GM12878 (cell line): ENCODE data around the gene AMPD3.

Source experiments
- ASH2L ChIP-seq: fragments of 300-600, 200-600 bp; sonication (generic); IDR thresholded peaks from 2 replicates; pipeline ENCODE4 v1.6.1; 2017; ENCODE audit warnings: low read depth, mild to moderate bottlenecking, borderline replicate concordance
- CBX5 ChIP-seq: sonication (generic); IDR thresholded peaks from 2 replicates; pipeline ENCODE4 v1.6.1; 2016; ENCODE audit warnings: low read depth, moderate library complexity, mild to moderate bottlenecking, inconsistent platforms
- CEBPB ChIP-seq, 2 experiments: fragments of 150-350 bp in 1 of 2; IDR thresholded peaks; 2 replicates each; pipeline ENCODE4 v1.6.1; 2012 to 2014; ENCODE audit warnings: low read depth in 2 of 2, low read length in 2 of 2, borderline replicate concordance in 1 of 2, inconsistent platforms in 1 of 2
- FOS ChIP-seq: IDR thresholded peaks from 3 replicates; pipeline ENCODE4 v1.6.1; 2011; ENCODE audit warnings: borderline replicate concordance; ENCODE audit not compliant: insufficient read length; ENCODE audit errors: extremely low read depth
- NFYA ChIP-seq: IDR thresholded peaks from 2 replicates; pipeline ENCODE4 v1.6.1; 2011; ENCODE audit warnings: low read depth, mild to moderate bottlenecking, low read length, improper control_type of control experiment, borderline replicate concordance
- POLR2A ChIP-seq: IDR thresholded peaks from 2 replicates; pipeline ENCODE4 v1.6.1; 2011; ENCODE audit warnings: low read depth, mild to moderate bottlenecking, low read length
- POLR2AphosphoS5 ChIP-seq: IDR thresholded peaks from 2 replicates; pipeline ENCODE4 v1.6.1; 2011; ENCODE audit warnings: mild to moderate bottlenecking, low read length, inconsistent platforms
- SMC3 ChIP-seq: IDR thresholded peaks from 2 replicates; pipeline ENCODE4 v1.6.1; 2011; ENCODE audit warnings: low read length, improper control_type of control experiment, borderline replicate concordance
- TBL1XR1 ChIP-seq: IDR thresholded peaks from 2 replicates; pipeline ENCODE4 v1.6.1; 2012; ENCODE audit warnings: low read depth, low read length, improper control_type of control experiment
- ZNF274 ChIP-seq: IDR thresholded peaks from one replicate; pipeline ENCODE4 v1.8.0; 2011; ENCODE audit not compliant: insufficient read length, insufficient read depth
- TF ChIP-seq, protein P1 (sequence below), 3 experiments: IDR thresholded peaks in 2 of 3; conservative IDR thresholded peaks in 1 of 3; 2 replicates each; pipeline ENCODE4 v1.5.1; 2011; ENCODE audit warnings: low read depth in 3 of 3, low read length in 3 of 3, mild to moderate bottlenecking in 3 of 3, control low read depth in 2 of 3, moderate library complexity in 2 of 3, inconsistent platforms in 1 of 3, mixed read lengths in 1 of 3; ENCODE audit not compliant: control insufficient read depth in 2 of 3, insufficient read depth in 1 of 3; ENCODE audit errors: extremely low read depth in 1 of 3
- TF ChIP-seq, protein P2 (sequence below): fragments of 450-650 bp; formaldehyde crosslinking; IDR thresholded peaks from 2 replicates; pipeline ENCODE4 v1.4.0; 2020; ENCODE audit warnings: mild to moderate bottlenecking, moderate library complexity
- TF ChIP-seq, protein P3 (sequence below): fragments of 450-650 bp; IDR thresholded peaks from 2 replicates; pipeline ENCODE4 v1.6.1; 2017; ENCODE audit warnings: mild to moderate bottlenecking

DNA sequence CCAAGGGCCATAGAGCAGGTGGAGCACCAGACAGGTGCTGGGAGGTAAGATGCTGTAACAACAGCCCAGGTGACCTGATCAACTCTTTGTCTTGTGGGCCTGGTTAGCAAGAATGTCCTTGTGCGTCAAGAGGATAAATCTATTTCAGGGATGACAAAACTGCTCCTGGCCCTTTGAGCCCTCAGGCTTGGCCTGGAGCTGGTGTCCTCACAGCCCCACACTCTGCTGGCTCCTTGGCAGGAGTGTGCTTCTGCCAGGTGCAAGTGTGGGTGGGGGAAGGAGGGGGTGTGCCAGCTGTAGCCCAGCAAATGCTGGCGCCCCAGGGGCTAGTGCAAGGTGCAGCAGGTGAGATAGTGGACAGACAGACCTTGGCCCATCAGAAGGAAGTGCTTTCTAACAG is 19.5 kb downstream of the AMPD3 start:
- TF ChIP-seq, protein P1, sequence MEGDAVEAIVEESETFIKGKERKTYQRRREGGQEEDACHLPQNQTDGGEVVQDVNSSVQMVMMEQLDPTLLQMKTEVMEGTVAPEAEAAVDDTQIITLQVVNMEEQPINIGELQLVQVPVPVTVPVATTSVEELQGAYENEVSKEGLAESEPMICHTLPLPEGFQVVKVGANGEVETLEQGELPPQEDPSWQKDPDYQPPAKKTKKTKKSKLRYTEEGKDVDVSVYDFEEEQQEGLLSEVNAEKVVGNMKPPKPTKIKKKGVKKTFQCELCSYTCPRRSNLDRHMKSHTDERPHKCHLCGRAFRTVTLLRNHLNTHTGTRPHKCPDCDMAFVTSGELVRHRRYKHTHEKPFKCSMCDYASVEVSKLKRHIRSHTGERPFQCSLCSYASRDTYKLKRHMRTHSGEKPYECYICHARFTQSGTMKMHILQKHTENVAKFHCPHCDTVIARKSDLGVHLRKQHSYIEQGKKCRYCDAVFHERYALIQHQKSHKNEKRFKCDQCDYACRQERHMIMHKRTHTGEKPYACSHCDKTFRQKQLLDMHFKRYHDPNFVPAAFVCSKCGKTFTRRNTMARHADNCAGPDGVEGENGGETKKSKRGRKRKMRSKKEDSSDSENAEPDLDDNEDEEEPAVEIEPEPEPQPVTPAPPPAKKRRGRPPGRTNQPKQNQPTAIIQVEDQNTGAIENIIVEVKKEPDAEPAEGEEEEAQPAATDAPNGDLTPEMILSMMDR (IDR thresholded peaks at IDR 0.05 in 2 of 3, conservative IDR thresholded peaks at IDR 0.05 in 1 of 3; ENCODE audit: control insufficient read depth in 2 of 3, extremely low read depth in 1 of 3, insufficient read depth in 1 of 3, low read depth in 3 of 3, low read length in 3 of 3) = no peak
- TF ChIP-seq ASH2L (no peak), CEBPB (IDR thresholded peaks at IDR 0.05; ENCODE audit: borderline replicate concordance in 1 of 2, low read depth in 2 of 2, low read length in 2 of 2) (no peak), ZNF274 (no peak), NFYA (no peak), CBX5 (no peak), POLR2A (no peak), TBL1XR1 (no peak), POLR2AphosphoS5 (no peak), SMC3 (no peak), FOS (no peak)
- TF ChIP-seq, protein P2, sequence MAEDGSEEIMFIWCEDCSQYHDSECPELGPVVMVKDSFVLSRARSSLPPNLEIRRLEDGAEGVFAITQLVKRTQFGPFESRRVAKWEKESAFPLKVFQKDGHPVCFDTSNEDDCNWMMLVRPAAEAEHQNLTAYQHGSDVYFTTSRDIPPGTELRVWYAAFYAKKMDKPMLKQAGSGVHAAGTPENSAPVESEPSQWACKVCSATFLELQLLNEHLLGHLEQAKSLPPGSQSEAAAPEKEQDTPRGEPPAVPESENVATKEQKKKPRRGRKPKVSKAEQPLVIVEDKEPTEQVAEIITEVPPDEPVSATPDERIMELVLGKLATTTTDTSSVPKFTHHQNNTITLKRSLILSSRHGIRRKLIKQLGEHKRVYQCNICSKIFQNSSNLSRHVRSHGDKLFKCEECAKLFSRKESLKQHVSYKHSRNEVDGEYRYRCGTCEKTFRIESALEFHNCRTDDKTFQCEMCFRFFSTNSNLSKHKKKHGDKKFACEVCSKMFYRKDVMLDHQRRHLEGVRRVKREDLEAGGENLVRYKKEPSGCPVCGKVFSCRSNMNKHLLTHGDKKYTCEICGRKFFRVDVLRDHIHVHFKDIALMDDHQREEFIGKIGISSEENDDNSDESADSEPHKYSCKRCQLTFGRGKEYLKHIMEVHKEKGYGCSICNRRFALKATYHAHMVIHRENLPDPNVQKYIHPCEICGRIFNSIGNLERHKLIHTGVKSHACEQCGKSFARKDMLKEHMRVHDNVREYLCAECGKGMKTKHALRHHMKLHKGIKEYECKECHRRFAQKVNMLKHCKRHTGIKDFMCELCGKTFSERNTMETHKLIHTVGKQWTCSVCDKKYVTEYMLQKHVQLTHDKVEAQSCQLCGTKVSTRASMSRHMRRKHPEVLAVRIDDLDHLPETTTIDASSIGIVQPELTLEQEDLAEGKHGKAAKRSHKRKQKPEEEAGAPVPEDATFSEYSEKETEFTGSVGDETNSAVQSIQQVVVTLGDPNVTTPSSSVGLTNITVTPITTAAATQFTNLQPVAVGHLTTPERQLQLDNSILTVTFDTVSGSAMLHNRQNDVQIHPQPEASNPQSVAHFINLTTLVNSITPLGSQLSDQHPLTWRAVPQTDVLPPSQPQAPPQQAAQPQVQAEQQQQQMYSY = no peak
- TF ChIP-seq, protein P3, sequence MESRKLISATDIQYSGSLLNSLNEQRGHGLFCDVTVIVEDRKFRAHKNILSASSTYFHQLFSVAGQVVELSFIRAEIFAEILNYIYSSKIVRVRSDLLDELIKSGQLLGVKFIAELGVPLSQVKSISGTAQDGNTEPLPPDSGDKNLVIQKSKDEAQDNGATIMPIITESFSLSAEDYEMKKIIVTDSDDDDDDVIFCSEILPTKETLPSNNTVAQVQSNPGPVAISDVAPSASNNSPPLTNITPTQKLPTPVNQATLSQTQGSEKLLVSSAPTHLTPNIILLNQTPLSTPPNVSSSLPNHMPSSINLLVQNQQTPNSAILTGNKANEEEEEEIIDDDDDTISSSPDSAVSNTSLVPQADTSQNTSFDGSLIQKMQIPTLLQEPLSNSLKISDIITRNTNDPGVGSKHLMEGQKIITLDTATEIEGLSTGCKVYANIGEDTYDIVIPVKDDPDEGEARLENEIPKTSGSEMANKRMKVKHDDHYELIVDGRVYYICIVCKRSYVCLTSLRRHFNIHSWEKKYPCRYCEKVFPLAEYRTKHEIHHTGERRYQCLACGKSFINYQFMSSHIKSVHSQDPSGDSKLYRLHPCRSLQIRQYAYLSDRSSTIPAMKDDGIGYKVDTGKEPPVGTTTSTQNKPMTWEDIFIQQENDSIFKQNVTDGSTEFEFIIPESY = no peak
